22Rv1 (cell line): ENCODE measurements around the gene OVCA2.

Experiments used
- H3K27ac ChIP-seq: fragments of 450-650 bp; 2 replicates; pipeline ENCODE4 v1.5.1; 2017
- ZFX ChIP-seq: fragments of 450-650 bp; IDR thresholded peaks from 2 replicates; pipeline ENCODE4 v1.6.1; 2017; ENCODE audit warnings: antibody characterized with exemption, borderline replicate concordance
- TF ChIP-seq, protein P1 (sequence below): fragments of 450-650 bp; IDR thresholded peaks from 2 replicates; pipeline ENCODE4 v1.5.1; 2017; ENCODE audit warnings: mild to moderate bottlenecking

The OVCA2 gene

DNA sequence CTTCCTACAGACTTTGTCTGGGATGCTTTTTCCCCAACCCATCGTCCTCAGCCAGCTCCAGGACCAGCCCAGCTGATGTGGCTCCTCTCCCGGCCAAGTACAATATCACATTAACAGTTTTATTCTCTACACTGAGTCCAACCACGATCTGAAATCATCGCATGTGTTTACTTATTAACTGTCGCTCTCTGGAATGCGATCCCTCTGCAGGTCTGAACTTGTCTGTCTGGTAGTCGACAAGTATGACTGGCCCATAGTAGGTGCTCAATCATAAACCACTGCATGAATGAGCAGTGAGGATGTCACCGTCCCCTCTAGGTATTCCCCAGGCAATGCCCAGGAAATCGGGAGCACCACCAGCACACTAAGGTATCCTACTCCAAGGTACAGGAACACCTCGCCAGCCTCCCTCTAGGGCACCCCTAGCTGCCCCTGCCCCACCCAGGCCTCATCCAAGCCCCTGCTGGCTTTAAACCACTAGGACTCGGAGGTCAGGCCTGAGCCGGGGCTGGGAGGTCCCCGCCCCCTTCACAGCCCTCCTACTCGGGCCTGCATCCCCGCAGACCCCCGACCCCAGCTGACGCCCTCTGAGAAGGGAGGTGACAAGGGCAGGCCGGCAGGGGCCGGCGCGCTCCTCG is 44.4 kb upstream of the OVCA2 start:
- TF ChIP-seq, protein P1, sequence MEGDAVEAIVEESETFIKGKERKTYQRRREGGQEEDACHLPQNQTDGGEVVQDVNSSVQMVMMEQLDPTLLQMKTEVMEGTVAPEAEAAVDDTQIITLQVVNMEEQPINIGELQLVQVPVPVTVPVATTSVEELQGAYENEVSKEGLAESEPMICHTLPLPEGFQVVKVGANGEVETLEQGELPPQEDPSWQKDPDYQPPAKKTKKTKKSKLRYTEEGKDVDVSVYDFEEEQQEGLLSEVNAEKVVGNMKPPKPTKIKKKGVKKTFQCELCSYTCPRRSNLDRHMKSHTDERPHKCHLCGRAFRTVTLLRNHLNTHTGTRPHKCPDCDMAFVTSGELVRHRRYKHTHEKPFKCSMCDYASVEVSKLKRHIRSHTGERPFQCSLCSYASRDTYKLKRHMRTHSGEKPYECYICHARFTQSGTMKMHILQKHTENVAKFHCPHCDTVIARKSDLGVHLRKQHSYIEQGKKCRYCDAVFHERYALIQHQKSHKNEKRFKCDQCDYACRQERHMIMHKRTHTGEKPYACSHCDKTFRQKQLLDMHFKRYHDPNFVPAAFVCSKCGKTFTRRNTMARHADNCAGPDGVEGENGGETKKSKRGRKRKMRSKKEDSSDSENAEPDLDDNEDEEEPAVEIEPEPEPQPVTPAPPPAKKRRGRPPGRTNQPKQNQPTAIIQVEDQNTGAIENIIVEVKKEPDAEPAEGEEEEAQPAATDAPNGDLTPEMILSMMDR = no peak

DNA sequence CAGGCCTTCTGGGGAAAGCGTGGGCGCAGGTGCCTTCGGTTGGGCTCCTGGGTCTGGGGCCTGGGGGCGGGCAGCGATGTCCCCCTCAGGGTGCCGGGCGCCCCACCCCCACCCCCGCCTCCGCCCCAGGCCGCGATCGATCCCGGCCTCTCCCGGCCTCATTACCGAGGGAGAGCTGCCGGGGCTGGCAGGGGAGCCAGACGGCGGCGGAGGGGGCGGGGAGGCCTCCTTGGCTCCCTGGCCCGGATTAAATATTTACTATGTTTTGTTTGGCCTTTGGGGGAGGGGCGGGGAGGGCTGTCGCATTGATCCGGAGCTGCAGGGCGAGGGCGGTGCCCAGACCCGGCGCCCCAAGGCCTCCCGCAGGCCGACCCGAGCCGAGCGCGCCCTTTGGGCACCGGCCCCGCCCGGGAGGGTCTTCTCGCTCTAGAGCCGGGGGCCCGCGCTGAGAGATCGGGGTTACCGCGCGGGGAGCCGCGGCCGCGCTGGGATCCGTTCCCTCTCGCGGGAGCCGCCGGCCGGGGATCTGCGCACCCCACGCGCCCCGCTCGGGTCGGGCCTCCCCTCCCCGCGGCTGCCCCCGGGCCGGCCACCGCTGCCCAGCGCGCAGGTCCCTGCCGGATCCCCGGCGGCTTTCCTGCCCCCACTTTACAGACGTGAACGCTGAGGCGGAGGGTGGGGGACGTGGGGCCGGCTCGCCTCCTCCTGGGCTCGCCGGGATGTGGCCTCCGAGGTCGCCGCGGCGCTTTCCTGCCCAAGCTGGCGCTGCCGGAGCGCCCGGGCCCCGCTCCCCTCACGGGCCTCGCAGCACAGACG is 43.7 kb upstream of the OVCA2 start:
- H3K27ac ChIP-seq = peak overlapping the region; percentile 98

More for the DNA sequence above, 44.4 kb upstream of the OVCA2 start:
- H3K27ac ChIP-seq = peak overlapping the region; percentile 98

DNA sequence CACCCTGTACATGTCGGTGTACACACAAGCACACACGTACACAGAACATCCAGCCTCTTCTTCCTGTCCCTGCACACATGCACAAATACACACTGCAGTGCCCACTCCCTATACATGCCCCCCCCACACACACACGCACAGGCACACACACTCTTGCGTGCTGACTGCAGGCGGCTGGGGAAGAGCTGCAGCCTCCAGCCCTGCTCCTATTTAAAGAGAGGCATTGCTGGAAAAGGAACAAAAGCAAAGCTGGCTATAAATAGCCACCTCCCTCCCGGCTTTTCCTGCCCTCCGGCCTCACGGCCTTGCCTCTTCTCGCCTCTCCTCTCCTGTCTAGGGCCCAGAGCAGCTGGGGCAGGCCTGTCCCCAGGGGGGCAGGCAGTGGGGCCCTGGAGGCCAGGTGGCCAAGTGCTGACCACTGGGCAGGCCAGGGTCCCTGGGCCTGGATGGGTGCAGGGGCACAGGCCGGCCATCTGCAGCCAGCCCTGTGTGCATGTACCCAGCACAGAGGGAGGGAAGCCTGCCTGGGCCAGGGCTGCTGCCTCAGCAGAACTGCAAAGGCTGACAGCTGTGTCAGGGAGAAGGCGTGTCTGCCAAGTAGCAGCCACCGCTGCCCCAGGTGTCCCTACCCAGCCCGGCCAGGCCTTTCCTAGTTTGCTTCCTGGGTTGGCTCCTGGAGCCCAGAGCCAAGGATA is 42.1 kb upstream of the OVCA2 start:
- TF ChIP-seq, protein P1 = no peak
- TF ChIP-seq ZFX = no peak
- H3K27ac ChIP-seq = peak overlapping the region; percentile 98

More for the DNA sequence above, 43.7 kb upstream of the OVCA2 start:
- TF ChIP-seq, protein P1 = no peak
- TF ChIP-seq ZFX = no peak

DNA sequence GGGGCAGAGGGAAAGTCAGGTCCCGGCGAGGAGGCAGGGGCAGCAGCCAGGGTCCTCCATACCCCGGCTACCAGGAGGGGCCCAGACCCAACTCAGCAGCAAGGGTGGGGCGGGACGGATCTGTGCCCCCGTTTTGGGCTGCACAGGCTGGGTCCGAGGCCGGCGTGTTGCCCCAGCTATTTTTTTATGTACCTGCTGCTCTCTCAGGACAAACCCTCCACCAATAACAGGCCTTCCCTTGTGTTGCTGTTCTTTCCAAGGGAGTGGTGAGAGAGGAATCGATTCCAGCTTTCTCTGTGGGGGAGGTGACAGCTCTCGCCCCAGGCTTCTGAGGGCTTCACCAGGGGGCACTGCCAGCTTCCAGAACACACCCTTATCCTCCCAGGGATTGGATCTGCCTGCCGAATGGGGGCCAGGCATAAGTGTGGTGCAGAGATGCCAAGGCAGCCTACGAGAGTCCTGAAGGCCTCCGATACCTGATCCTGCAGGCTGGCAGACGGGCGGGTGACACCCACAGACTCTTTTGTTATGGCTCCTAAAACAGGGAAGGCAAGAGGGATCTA is 39.0 kb upstream of the OVCA2 start:
- no peak for TF ChIP-seq ZFX
- TF ChIP-seq, protein P1 = no peak
- peak overlapping the region; percentile 27; the same call in 1 of the 2 replicates for H3K27ac ChIP-seq

DNA sequence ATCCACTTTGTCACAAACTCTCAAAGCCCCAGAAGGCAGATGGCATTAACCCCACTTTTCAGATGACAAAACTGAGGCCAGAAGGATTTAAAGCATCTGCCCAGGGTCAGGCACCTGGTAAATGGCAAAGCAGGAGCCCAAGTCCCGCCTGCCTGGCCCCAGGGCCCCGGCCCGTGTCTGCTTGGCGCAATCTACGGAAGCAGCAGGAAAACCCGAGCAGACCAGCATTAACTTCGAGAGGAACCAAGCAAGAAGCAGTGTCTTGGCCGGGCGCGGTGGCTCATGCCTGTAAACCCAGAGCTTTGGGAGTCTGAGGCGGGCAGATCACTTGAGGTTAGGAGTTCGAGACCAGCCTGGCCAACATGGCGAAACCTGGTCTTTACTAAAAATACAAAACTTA is 38.3 kb upstream of the OVCA2 start:
- H3K27ac ChIP-seq = 0 out of 2 replicates have a peak overlapping the region, but pooled peaks have one; percentile 27
- TF ChIP-seq ZFX = no peak
- TF ChIP-seq, protein P1 = no peak

DNA sequence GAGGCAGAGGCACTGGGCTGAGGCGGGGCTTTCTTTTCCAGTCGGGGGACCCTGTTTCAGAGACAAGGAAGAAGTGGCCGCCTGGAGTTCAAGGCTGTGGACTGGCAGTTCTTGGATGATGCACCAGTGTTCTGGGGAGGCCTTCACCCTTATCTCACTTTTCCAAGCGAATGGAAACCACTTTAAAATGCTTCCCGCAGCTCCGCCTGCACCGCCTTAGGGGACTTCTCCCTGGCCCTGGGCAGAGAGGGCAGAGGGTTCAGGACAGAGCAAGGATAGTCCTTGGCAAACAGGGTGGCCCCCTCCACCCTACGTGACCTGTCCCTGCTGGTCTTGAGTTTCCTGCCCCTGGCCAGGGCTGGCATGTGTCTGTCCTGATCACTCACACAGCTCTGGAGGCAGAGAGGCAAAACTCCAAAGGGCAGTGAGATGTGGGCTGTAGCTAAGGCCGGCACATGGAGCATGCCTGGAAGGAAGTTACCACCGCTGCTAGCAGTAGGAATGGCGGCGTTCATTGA is 37.3 kb upstream of the OVCA2 start:
- peak overlapping the region; percentile 26; the same call in 1 of the 2 replicates for H3K27ac ChIP-seq

More for the DNA sequence above, 37.3 kb upstream of the OVCA2 start:
- TF ChIP-seq, protein P1 = no peak
- no peak for TF ChIP-seq ZFX
